ENCODE results near the gene PTPRG. TPM values are rescaled to one million over a fixed set of nuclear protein-coding genes. Genes with fewer than 3 reads are reported as not detected.

PTPRG gene
- total and polyA plus RNA-seq, 2 experiments from 2014 or later, result 8.5 to 34.9 TPM

DNA sequence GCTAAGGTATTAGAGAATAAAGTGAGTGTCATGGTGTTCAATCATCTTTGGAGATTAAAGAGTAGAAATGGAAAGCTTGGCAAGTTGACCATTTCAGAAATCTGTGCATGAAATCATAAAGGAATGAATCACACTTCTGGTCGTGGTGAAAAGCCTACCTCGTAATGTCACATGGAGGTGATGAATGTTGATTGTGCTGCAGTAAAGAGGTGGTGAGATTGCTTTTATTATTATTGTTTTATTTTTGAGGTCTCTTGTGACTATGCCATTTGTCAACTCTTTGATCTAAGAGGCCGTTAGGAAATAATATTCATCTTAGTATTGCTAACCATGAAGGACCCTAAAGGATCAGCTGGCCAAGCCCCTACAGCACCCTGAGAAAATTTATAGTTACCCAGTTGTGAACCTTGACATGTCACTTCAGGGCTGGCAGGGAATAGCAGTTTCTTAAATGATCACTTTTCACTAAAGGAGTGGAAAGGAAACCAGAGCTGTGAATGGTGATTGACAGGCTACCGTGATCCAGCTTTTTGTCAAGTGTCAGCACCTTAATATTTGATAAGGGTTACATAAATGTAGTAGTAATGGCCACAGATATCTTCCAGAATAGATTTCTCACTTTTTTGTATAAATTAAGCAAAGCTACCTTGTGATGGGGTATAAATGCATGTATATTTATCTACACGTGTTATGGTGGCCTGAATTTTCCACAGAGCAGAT, 203.9 kb downstream of the PTPRG start:
- no peak overlapping the region for H2AFZ ChIP-seq
- no peaks in the 10 kb centered on the region for H3K4me1 ChIP-seq (ENCODE audit: insufficient read depth)
- H3K4me3 ChIP-seq, result no peak overlapping the region
- WGBS (ENCODE audit: low lambda C conversion rate, missing lambda C conversion rate), result 94% methylated on average over 5 of the region's 5 CpGs
- H3K27me3 ChIP-seq, result no peaks in the 10 kb centered on the region
- no peak for TF ChIP-seq EZH2 (IDR thresholded peaks at IDR 0.05; ENCODE audit: borderline replicate concordance)
- TF ChIP-seq, protein P1, sequence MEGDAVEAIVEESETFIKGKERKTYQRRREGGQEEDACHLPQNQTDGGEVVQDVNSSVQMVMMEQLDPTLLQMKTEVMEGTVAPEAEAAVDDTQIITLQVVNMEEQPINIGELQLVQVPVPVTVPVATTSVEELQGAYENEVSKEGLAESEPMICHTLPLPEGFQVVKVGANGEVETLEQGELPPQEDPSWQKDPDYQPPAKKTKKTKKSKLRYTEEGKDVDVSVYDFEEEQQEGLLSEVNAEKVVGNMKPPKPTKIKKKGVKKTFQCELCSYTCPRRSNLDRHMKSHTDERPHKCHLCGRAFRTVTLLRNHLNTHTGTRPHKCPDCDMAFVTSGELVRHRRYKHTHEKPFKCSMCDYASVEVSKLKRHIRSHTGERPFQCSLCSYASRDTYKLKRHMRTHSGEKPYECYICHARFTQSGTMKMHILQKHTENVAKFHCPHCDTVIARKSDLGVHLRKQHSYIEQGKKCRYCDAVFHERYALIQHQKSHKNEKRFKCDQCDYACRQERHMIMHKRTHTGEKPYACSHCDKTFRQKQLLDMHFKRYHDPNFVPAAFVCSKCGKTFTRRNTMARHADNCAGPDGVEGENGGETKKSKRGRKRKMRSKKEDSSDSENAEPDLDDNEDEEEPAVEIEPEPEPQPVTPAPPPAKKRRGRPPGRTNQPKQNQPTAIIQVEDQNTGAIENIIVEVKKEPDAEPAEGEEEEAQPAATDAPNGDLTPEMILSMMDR (IDR thresholded peaks at IDR 0.05; ENCODE audit: poor library complexity), result no peak
- no peak for TF ChIP-seq EZH2phosphoT487 (IDR thresholded peaks at IDR 0.05; ENCODE audit: low read depth, severe bottlenecking, unreplicated experiment)
- H3K79me2 ChIP-seq, result peaks cover 19% of the 10 kb centered on the region
- H3K27ac ChIP-seq, result no peak overlapping the region
- no peaks in the 10 kb centered on the region for H3K9me3 ChIP-seq (ENCODE audit: low read depth)
- no peaks in the 10 kb centered on the region for H4K20me1 ChIP-seq (ENCODE audit: insufficient read depth, poor library complexity, severe bottlenecking)
- no peaks in the 10 kb centered on the region for H3K9me2 ChIP-seq (replicated peaks; ENCODE audit: insufficient read depth)
- DNase-seq (ENCODE audit: low spot score), result no peak
- H3K36me3 ChIP-seq (replicated peaks; ENCODE audit: insufficient read depth, low read depth), result no peaks in the 10 kb centered on the region
- H3K4me2 ChIP-seq, result no peak overlapping the region

DNA sequence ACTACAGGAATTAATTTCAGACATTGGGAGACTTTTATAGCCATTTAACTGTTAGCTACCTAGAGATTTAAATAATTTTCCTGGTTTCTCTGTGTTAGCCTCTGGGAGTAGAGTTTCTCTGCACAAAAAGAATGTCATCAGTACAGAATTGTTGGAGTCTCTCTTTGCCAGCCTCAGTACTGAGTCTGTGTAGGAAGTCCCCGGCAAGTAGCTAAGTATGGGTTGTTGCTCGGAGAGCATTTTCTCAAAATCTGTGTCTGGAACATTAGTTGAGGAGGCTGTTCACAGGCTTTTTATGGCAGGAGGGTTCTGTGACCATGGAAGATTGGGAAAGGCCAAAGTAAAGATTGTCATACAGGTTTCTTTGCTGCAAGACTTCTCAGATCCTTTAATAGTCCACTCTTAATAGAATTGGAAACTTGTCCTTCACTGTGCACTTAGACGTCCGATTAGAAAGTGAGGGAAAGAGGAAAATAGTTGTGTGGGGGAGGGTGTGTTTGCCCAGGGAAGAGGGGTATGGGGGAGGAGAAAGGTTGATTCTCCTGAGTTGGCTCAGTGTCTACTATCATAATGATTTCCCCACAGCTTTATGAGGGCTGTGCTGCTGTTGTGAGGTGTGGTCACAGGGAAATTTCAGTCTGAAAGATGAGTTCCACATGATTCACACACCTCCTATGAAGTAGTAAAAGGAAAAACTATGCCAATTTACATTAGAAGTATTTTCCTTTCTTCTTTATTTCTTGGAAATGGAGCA, 207.1 kb downstream of the PTPRG start:
- peak; percentile 24 for DNase-seq (ENCODE audit: low spot score)

DNA sequence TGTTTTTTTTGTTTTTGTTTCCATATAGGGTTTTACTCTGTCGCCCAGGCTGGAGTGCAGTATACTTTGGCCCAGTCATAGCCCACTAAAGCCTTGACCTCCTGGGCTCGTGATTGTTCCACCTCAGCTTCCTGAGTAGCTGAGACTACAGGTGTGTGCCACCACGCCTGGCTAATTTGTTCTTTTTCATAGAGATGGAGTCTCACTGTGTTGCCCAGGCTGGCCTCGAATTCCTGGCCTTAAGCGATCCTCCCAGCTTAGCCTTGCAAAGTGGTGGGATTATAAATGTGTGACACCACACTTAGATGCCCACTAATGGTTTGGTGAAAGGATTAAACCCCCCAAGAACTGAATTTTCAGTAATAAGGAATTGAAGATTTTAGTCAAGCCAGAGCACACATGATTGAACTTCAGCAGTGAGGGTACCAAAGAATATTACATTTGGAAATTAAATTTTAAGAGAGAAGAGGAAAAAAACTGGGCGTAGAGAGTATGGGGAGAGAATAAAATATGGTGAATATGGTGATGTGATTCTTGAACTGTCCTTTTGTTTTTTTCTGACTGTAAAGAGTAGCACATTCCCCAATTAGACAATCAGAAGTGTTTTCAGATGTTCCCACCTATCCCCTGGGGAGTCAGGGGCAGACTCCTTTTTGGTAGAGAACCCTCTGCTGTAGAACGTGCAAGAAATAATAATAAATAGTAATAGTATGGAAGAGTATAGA, 208.1 kb downstream of the PTPRG start:
- Histone ChIP-seq H3K4me2 (no peak overlapping the region), H3K27ac (no peak overlapping the region), H2AFZ (no peak overlapping the region), H3K9me3 (ENCODE audit: low read depth) (no peaks in the 10 kb centered on the region), H3K27me3 (no peaks in the 10 kb centered on the region), H3K36me3 (replicated peaks; ENCODE audit: insufficient read depth, low read depth) (no peaks in the 10 kb centered on the region), H3K9me2 (replicated peaks; ENCODE audit: insufficient read depth) (no peaks in the 10 kb centered on the region), H3K4me3 (no peak overlapping the region), H3K79me2 (peaks cover 23% of the 10 kb centered on the region), H3K4me1 (ENCODE audit: insufficient read depth) (no peaks in the 10 kb centered on the region), H4K20me1 (ENCODE audit: insufficient read depth, poor library complexity, severe bottlenecking) (no peaks in the 10 kb centered on the region)
- WGBS (ENCODE audit: low lambda C conversion rate, missing lambda C conversion rate), result 93% methylated on average over 7 of the region's 7 CpGs
- TF ChIP-seq, protein P1 (IDR thresholded peaks at IDR 0.05; ENCODE audit: poor library complexity), result no peak
- no peak for TF ChIP-seq EZH2phosphoT487 (IDR thresholded peaks at IDR 0.05; ENCODE audit: low read depth, severe bottlenecking, unreplicated experiment)
- TF ChIP-seq EZH2 (IDR thresholded peaks at IDR 0.05; ENCODE audit: borderline replicate concordance), result no peak
- no peak for DNase-seq (ENCODE audit: low spot score)

More for the DNA sequence above, 207.1 kb downstream of the PTPRG start:
- Histone ChIP-seq H3K9me2 (replicated peaks; ENCODE audit: insufficient read depth) (no peaks in the 10 kb centered on the region), H4K20me1 (ENCODE audit: insufficient read depth, poor library complexity, severe bottlenecking) (no peaks in the 10 kb centered on the region), H3K4me2 (peak overlapping the region; percentile 5), H3K4me3 (no peak overlapping the region), H3K9me3 (ENCODE audit: low read depth) (no peaks in the 10 kb centered on the region), H3K27me3 (no peaks in the 10 kb centered on the region), H2AFZ (no peak overlapping the region), H3K4me1 (ENCODE audit: insufficient read depth) (no peaks in the 10 kb centered on the region), H3K79me2 (peaks cover 23% of the 10 kb centered on the region), H3K36me3 (replicated peaks; ENCODE audit: insufficient read depth, low read depth) (no peaks in the 10 kb centered on the region), H3K27ac (no peak overlapping the region)
- 56% methylated on average over 4 of the region's 4 CpGs for WGBS (ENCODE audit: low lambda C conversion rate, missing lambda C conversion rate)
- no peak for TF ChIP-seq EZH2phosphoT487 (IDR thresholded peaks at IDR 0.05; ENCODE audit: low read depth, severe bottlenecking, unreplicated experiment)
- TF ChIP-seq, protein P1 (IDR thresholded peaks at IDR 0.05; ENCODE audit: poor library complexity), result no peak
- TF ChIP-seq EZH2 (IDR thresholded peaks at IDR 0.05; ENCODE audit: borderline replicate concordance), result no peak
